ENCODE results near the gene GET3.

DNA sequence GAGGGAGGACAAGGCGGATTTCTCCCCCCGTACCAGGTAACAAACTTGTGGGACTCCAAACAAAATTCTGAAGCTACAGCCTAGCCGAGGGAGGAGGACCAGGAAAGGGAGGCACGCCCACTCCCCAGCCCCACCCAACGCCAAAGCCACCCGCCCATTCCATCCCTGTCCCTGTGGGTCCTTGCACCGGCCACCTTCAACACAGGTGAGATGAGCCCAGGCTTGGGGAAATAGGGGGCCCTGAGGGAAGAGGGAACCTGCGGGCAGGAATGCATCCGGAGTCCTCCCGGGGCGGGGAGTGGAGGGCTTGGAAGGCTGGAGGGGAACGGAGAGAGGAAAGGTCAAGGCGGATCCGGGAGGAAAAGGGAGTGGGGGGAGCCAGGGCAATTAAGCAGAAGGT, 14.3 kb downstream of the GET3 start, which contains the start of gene BEST2:
- TF ChIP-seq ESRRA (IDR thresholded peaks at IDR 0.05; ENCODE audit: borderline replicate concordance, low read length) (no peak), POLR2A (IDR thresholded peaks at IDR 0.05; ENCODE audit: low read length) (no peak), EP300 (IDR thresholded peaks at IDR 0.05) (no peak), RAD21 (conservative IDR thresholded peaks at IDR 0.05 in 1 of 2, IDR thresholded peaks at IDR 0.05 in 1 of 2) (no peak), MAFK (IDR thresholded peaks at IDR 0.05; ENCODE audit: partially characterized antibody) (no peak), KDM1A (IDR thresholded peaks at IDR 0.05; ENCODE audit: low read depth) (no peak)
- TF ChIP-seq, protein P1, sequence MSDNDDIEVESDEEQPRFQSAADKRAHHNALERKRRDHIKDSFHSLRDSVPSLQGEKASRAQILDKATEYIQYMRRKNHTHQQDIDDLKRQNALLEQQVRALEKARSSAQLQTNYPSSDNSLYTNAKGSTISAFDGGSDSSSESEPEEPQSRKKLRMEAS (IDR thresholded peaks at IDR 0.05): no peak
- TF ChIP-seq, protein P2, sequence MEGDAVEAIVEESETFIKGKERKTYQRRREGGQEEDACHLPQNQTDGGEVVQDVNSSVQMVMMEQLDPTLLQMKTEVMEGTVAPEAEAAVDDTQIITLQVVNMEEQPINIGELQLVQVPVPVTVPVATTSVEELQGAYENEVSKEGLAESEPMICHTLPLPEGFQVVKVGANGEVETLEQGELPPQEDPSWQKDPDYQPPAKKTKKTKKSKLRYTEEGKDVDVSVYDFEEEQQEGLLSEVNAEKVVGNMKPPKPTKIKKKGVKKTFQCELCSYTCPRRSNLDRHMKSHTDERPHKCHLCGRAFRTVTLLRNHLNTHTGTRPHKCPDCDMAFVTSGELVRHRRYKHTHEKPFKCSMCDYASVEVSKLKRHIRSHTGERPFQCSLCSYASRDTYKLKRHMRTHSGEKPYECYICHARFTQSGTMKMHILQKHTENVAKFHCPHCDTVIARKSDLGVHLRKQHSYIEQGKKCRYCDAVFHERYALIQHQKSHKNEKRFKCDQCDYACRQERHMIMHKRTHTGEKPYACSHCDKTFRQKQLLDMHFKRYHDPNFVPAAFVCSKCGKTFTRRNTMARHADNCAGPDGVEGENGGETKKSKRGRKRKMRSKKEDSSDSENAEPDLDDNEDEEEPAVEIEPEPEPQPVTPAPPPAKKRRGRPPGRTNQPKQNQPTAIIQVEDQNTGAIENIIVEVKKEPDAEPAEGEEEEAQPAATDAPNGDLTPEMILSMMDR (IDR thresholded peaks at IDR 0.05): no peak

All from A549 (cell line).